GM04504 (cell line): ENCODE measurements around the gene ATAD2B.

ENCODE experiments used
- DNase-seq: peaks from one replicate; pipeline ENCODE4 v3.0.0-alpha.2; 2012; ENCODE audit warnings: low read depth

ATAD2B gene

DNA sequence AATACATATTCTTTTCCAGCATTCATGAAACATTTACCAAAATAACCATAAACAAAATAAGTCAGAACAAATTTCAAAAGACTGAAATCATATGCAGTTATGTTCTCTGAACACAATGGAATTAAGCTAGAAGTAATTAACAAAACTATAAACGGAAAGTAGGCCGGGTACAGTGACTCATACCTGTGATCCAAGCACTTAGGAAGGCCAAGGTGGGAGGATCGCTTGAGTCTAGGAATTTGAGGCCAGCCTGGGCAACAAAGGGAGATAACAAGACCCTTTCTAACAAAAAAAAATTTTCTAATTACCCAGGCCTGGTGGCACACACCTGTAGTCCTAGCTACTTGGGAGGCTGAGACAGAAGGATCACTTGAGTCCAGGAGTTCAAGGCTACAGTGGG is 14.9 kb downstream of the ATAD2B start:
- no peak for DNase-seq

- no peak for DNase-seq
These were observed 21.8 kb downstream of the ATAD2B start for GRCh38 chr2:23905155-23905554.

DNA sequence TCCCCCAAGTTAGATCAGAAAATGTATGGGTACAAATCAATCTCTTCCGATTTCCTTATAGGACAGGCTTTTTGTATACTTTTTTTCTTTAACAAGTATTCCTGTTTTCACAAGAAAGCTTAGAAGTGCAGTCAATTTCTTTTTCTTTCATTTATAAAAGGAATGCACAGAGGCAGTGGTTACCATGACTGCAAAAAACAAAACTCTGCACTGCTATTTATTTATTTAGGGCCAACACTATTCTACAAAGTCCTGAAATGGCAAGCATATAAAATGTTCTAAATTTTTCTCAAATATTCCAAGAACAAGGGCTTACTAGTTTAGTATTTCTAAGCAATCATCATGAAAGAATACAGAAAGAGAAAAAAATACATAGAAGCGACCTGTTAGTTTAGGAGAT is 22.2 kb downstream of the ATAD2B start:
- peak; percentile 17 for DNase-seq

DNA sequence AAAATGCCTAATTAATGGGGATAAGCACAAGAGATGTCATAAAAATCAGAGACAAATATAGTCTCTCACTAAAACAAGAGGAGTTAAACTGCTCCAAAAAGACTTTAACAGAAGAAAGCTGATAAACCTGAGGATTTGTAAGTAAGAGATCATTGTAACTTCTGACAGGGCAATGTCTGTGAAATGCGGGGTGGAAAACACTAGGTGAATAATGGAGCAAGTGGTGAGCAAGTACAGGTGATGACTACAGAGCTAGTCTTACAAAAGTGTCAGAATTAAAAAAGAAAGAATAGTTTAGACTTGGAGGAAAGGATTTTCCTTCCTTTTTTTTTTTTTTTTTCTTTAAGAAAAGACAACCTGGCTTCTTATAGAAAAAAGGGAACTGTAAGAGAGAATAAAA is 22.7 kb downstream of the ATAD2B start:
- DNase-seq, result no peak

GRCh38 chr2:23903034-23903433 is 23.9 kb downstream of the ATAD2B start:
- no peak for DNase-seq

- DNase-seq, result peak; percentile 39
These were observed 24.7 kb downstream of the ATAD2B start for GRCh38 chr2:23901966-23902846.

- DNase-seq, result peak; percentile 60
These were observed 26.2 kb downstream of the ATAD2B start for GRCh38 chr2:23900541-23901322.

- DNase-seq, result no peak
These were observed 26.8 kb downstream of the ATAD2B start for GRCh38 chr2:23900133-23900532.

GRCh38 chr2:23871206-23871605 is 55.7 kb downstream of the ATAD2B start:
- DNase-seq, result no peak

DNA sequence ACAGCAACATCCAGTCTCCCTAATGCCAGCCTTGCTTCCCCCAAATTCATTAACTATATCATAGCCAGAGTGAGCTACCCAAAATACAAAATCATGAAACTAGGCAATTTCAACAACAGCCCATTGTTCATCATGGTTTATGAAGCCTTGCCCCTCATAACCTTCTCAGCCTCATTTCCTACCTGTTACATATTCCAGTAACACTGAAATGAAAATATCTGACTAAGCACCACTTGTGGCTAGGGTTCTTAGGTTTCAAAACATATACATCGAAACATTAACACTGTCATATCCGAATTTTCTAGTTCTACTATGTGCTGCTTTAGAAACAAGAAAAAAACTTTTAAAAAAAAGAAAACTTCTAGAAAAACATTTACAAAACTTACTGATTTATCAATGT is 59.5 kb downstream of the ATAD2B start:
- no peak for DNase-seq

GRCh38 chr2:23862716-23863426 is 64.1 kb downstream of the ATAD2B start:
- DNase-seq, result no peak

- DNase-seq, result no peak
These were observed 65.0 kb downstream of the ATAD2B start for GRCh38 chr2:23861952-23862351.

DNA sequence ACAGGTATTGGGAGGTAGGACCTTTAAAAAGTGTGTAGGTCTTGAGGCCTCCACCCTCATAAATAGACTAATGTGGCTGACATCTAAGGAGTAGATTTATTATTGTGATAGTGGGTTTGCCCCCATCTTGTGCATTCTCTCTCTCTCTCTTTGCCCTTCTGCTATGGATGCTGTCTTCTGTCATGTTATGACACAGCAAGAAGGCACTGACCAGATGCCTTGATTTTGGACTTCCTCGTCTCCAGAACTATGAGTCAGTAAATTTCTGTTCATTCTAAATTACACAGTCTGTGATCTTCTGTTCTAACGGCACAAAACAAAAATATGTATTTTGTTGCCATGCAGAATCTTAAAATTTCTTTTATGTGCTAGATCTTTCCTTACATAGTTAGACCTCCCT is 66.9 kb downstream of the ATAD2B start:
- peak; percentile 18 for DNase-seq

GRCh38 chr2:23859234-23859633 is 67.7 kb downstream of the ATAD2B start:
- DNase-seq, result no peak

DNA sequence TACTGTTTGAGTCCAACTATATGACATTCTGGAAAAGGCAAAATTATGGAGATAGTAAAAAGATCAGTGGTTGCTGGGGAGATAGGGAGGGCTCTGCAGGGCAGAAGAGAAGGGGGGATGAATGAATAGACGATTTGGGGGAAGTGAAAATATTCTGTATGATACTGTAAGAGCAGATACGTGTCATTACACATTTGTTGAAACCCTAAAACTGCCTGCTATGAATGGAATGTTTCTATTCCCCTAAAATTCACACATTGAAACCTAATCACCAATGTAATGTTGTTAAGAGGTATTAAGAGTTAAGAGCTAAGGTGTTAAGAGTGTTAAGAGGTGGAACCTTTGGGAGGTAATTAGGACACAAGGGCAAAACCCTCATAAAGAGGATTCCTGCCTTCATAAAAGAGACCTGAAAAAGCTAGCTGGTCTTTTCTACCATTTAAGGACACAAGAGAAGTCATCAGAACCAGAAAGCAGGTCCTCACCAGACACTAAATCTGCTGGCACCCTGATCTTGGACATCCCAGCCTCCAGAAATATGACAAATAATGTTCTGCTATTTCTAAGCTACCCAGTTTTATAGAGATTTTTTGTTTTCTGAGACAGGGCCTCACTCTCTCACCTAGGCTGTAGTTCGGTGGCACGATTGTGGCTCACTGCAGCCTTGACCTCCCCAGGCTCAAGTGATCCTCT is 76.2 kb downstream of the ATAD2B start:
- DNase-seq, result no peak

DNA sequence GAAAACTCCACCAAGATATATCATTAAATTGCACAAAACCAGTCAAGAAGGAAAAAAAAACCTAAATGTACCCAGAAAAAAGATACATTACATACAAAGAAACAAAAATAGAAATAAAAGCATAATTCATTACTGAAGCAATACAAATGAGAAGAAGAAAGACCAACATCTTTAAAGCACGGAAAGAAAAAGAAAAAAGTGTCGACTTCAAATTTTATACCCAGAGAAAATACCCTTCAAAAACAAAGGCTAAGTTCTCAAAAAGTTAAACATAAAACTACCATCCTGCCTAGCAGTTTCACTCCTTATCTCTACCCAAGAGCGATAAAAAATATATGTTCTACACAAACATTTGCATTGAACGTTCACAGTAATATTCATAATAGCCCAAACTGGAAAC is 82.0 kb downstream of the ATAD2B start:
- DNase-seq, result no peak

DNA sequence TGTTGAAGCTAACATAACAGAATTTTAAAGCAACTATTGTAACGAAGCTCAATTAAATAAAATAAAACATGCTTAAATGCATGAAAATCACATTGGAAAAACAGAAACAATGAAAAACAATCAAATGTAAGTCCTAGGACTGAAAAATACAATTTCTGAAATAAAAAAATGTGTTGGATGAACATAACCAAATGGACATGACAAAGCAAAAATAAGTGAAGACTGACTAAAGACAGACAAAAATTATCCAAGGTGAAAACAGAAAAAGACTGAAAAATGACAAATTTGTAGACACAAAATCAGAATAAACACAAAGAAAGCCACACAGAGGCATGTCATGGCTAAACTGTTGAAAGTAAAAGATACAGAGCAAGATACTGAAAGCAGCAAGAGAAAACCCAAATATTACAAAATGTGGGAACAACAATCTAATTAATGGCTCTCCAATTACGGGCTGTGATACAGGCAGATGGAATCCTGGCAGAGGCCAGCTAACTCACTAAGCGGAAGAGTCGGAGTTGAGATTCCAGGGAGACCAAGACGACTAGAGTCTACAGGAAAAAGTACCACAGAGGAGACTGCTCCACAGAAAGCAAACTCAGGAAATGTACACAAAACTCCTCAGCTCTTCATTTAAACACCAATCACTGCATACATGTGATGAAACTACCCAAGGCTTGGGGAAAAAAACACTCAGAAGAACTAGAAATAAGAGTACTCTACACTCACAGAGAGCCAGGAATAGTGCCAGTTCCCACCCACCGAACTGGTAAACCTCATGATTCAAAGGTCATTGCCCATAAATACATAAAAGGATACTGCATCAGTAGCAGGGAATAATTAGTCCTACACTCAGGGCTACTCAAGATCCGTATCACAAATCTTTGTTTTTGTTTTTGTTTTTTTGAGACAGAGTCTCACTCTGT is 83.6 kb downstream of the ATAD2B start:
- peak; percentile 32 for DNase-seq

- no peak for DNase-seq
These were observed 86.9 kb downstream of the ATAD2B start for GRCh38 chr2:23839919-23840578.

DNA sequence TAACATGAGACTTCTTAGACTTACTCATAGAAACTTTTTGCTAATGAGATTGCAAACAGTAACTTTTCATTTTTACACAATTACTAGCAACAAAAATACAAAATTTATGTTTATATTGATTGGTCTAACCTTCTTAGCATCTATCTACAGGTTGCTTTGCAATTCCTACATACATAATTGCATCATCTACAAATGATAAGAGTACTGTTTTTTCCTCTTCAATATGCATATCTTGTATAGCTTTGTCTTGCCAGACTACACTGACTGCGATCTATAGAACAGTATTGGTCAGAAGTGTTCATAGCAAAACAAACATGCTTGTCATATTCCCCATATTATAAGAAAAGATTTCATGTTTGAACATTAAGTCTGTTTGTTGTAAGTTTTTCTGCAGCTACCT is 87.9 kb downstream of the ATAD2B start:
- no peak for DNase-seq

DNA sequence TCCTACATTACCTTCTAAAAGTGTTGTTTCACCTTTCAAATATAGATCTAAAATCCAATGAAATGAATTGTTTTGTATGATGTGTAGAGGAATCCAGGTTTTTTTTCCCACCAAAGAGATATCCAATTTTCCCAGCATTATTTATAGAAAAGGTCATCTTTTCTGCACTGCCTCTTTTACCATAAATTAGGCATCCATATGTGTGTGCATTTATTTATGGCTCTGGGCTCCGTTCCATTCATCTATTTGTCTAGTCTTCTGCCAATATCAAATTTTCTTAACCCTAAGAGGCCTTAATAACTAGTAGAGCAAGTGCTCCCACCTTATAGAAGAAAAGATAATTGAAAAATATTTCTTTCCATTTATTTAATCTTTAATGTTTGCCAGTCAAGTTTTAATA is 88.3 kb downstream of the ATAD2B start:
- DNase-seq, result no peak
